Psoas muscle (tissue), 8 donors: ENCODE results near the gene TTC27. TPM values are rescaled to one million over a fixed set of nuclear protein-coding genes. Genes with fewer than 3 reads are reported as not detected.

ENCODE experiments used
- ATAC-seq, 4 donors: fragments of 200-7000 bp; cut with Tn5 transposase; one replicate each; pipeline ENCODE4 v1.9.1; 2020; ENCODE audit warnings: moderate library complexity in 3 of 4, mild to moderate bottlenecking in 2 of 4
- DNase-seq, 2 donors: peaks; one replicate each; pipeline ENCODE4 v3.0.0-alpha.2; 2020
- H3K27ac ChIP-seq: fragments of 200-600 bp; one replicate; pipeline ENCODE4 v1.8.0; 2022
- H3K27me3 ChIP-seq, 3 donors: fragments of 200-600 bp in 1 of 3; one replicate each; pipeline versions ENCODE4 v1.6.1 to v1.8.0; 2013 to 2022; ENCODE audit warnings: low read length in 2 of 3, mild to moderate bottlenecking in 2 of 3, moderate library complexity in 1 of 3; ENCODE audit not compliant: insufficient read depth in 3 of 3
- H3K36me3 ChIP-seq, 2 donors: fragments of 200-600 bp in 1 of 2; one replicate each; pipeline versions ENCODE4 v1.6.1 to v1.8.0; 2013 to 2022; ENCODE audit warnings: low read depth in 1 of 2, mild to moderate bottlenecking in 1 of 2, moderate library complexity in 1 of 2; ENCODE audit not compliant: insufficient read depth in 1 of 2
- H3K4me1 ChIP-seq: fragments of 200-600 bp; one replicate; pipeline ENCODE4 v1.8.0; 2022
- H3K4me3 ChIP-seq: fragments of 200-600 bp; one replicate; pipeline ENCODE4 v1.8.0; 2022; ENCODE audit warnings: mild to moderate bottlenecking
- H3K9me3 ChIP-seq: fragments of 200-600 bp; one replicate; pipeline ENCODE4 v1.8.0; 2022
- WGBS, 3 donors: extraction: QIAGEN DNeasy Blood & Tissue Kit; methylation state at CpG; one replicate each; pipeline versions ENCODE4 v1.1.6 to v1.1.7; 2013; 5-methylcytosine and 5-hydroxymethylcytosine counted together
- intact Hi-C, 2 donors: fragments of 100-400 bp; cut with DNase I; formaldehyde crosslinking; loops; one replicate each; pipeline versions ENCODE4 v1.11.0 to v1.14.2; 2022
- polyA plus RNA-seq, 3 donors: library from polyadenylated mRNA; stranded (reverse); fragments of 200-250 nt; gene quantifications; one replicate each; pipeline ENCODE4 v1.2.3, GENCODE V29; 2013
- total RNA-seq, 4 donors: library from RNA; stranded (reverse); fragmentation: NEBNext Ultra II Directional in 2 of 4; extraction: Animal tissue kit (Norgen Biotek cat#: 25700) in 2 of 4; gene quantifications; one replicate each; pipeline versions ENCODE4 v1.2.1 to v1.2.4, GENCODE V29; 2021 to 2023
- TF ChIP-seq, protein P1 (sequence below): fragments of 200-600 bp; IDR thresholded peaks from one replicate; pipeline ENCODE4 v1.8.0; 2022; ENCODE audit warnings: antibody characterized with exemption
- donor health status: healthy with polysubstance abuse.
- donor health status: DM: no; HTN: no; CAD: no; lungs with moderate emphysema.
- donor health status: Bipolar disorder and iron deficiency.
- donor health status: healthy.
- donor health status: DM: yes; HTN: yes; CAD: no.
- donor health status: DM: no; HTN: no; CAD: no.
- donor health status: DM: no; HTN: no; CAD: no.
- donor health status: DM: yes; HTN: yes; CAD: no.

Gene TTC27
- total and polyA plus RNA-seq, 7 donors, result 8.7 to 15.4 (median 12.2) TPM

- Histone ChIP-seq H3K4me3 (no peak overlapping the region), H3K4me1 (peaks cover 11% of the 10 kb centered on the region), H3K9me3 (no peaks in the 10 kb centered on the region), H3K36me3 (peaks cover 0 to 28% of the 10 kb centered on the region in 2 donors), H3K27ac (no peak overlapping the region), H3K27me3 (no peaks in the 10 kb centered on the region)
- no peak for ATAC-seq
- 63 to 85% (median 76%) methylated on average over 6 of the region's 6 CpGs for WGBS, 3 donors
- DNase-seq, result no peak
- TF ChIP-seq, protein P1, sequence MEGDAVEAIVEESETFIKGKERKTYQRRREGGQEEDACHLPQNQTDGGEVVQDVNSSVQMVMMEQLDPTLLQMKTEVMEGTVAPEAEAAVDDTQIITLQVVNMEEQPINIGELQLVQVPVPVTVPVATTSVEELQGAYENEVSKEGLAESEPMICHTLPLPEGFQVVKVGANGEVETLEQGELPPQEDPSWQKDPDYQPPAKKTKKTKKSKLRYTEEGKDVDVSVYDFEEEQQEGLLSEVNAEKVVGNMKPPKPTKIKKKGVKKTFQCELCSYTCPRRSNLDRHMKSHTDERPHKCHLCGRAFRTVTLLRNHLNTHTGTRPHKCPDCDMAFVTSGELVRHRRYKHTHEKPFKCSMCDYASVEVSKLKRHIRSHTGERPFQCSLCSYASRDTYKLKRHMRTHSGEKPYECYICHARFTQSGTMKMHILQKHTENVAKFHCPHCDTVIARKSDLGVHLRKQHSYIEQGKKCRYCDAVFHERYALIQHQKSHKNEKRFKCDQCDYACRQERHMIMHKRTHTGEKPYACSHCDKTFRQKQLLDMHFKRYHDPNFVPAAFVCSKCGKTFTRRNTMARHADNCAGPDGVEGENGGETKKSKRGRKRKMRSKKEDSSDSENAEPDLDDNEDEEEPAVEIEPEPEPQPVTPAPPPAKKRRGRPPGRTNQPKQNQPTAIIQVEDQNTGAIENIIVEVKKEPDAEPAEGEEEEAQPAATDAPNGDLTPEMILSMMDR, result no peak
- intact Hi-C loops, result no loop called here
These were observed 4.5 kb upstream of the TTC27 start for GRCh38 chr2:32623311-32623706.

DNA sequence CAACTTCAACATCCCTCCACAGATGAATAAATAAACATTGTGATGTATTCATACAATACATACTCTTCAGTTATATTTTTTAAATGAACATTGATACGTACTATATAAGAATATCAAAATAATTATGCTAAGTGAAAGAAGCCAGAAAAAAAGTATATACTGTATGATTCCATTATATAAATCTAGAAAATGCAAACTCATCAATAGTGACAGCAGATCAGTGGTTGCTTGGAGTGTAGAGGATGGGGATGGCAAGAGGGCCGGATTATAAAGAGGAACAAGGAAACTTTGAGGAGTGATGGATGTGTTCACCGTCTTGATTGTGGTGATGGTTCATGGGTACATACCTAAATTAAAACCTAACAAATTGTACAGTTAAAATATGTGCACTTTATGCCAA lies 3.0 kb upstream of the TTC27 start:
- H3K4me3 ChIP-seq, result no peak overlapping the region
- no peak overlapping the region for H3K27ac ChIP-seq
- no peaks in the 10 kb centered on the region for H3K9me3 ChIP-seq
- intact Hi-C loops, result no loop called here
- no peak for ATAC-seq
- 84 to 91% (median 87%) methylated on average over 3 of the region's 3 CpGs for WGBS, 3 donors
- H3K36me3 ChIP-seq, result peaks cover 0 to 15% of the 10 kb centered on the region in 2 donors
- no peak for DNase-seq
- H3K27me3 ChIP-seq, result no peaks in the 10 kb centered on the region
- TF ChIP-seq, protein P1, result no peak
- H3K4me1 ChIP-seq, result peaks cover 16% of the 10 kb centered on the region

- no peak for DNase-seq
- 56 to 68% (median 63%) methylated on average over 12 to 13 of the region's 13 CpGs for WGBS, 3 donors
- peaks cover 16% of the 10 kb centered on the region for H3K4me1 ChIP-seq
- intact Hi-C loops, result no loop called here
- H3K36me3 ChIP-seq, result peaks cover 5 to 20% of the 10 kb centered on the region in 2 donors
- TF ChIP-seq, protein P1, result no peak
- no peaks in the 10 kb centered on the region for H3K27me3 ChIP-seq
- peak overlapping the region; percentile 91 for H3K4me3 ChIP-seq
- ATAC-seq, result no peak
- H3K27ac ChIP-seq, result no peak overlapping the region
- H3K9me3 ChIP-seq, result no peaks in the 10 kb centered on the region
These were observed 1.1 kb upstream of the TTC27 start for GRCh38 chr2:32626639-32627221.

DNA sequence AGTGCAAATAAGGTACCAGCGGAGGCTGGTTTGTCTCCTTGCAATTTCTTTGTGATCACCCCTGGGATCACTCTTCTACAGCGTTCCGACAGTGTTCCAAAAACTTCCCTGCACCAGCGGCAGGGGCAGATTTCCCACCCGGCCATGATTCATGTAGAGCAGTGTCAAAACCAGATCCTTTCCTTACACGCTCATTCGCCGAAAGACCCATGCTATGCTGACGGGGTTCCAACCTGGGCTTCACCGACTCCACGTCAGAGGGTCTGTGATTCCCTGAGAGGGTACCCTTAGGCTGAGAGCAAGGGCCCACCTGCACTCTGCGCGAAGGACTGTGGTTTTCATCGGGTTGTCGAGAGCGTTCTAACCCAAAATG lies 423 bp upstream of the TTC27 start:
- ATAC-seq, result peak; percentile 51 to 77 (median 67)
- Histone ChIP-seq H3K36me3 (peaks cover 5 to 21% of the 10 kb centered on the region in 2 donors), H3K4me3 (peak overlapping the region; percentile 91), H3K9me3 (no peaks in the 10 kb centered on the region), H3K27ac (peak overlapping the region; percentile 77), H3K4me1 (peaks cover 11% of the 10 kb centered on the region), H3K27me3 (no peaks in the 10 kb centered on the region)
- peak; percentile 51 to 68 for DNase-seq
- intact Hi-C loops, result no loop called here
- TF ChIP-seq, protein P1, result no peak
- 1 to 2% (median 2%) methylated on average over 16 of the region's 16 CpGs for whole genome bisulfite sequencing, 3 donors

- intact Hi-C loops, result no loop called here
- peaks cover 5 to 67% of the 10 kb centered on the region in 2 donors for H3K36me3 ChIP-seq
- 87% methylated on average over 5 of the region's 5 CpGs for WGBS, 3 donors
- ATAC-seq, result no peak
- H3K9me3 ChIP-seq, result no peaks in the 10 kb centered on the region
- H3K27ac ChIP-seq, result no peak overlapping the region
- no peak overlapping the region for H3K4me3 ChIP-seq
- no peaks in the 10 kb centered on the region for H3K27me3 ChIP-seq
- H3K4me1 ChIP-seq, result peaks cover 6% of the 10 kb centered on the region
- TF ChIP-seq, protein P1, result no peak
- no peak for DNase-seq
These were observed 4.2 kb downstream of the TTC27 start for GRCh38 chr2:32632089-32632488.
